Loucy (cell line): ENCODE data around the gene CALN1.

Experiments used
- H2AFZ ChIP-seq: fragments of 200-600 bp; sonication (generic); 2 replicates; pipeline ENCODE4 v1.6.0; 2016; ENCODE audit warnings: antibody characterized with exemption, mild to moderate bottlenecking, low read length, moderate library complexity
- H3F3A ChIP-seq: fragments of 200-600 bp; 2 replicates; pipeline ENCODE4 v1.6.0; 2016; ENCODE audit warnings: antibody characterized with exemption, low read depth, mild to moderate bottlenecking
- H3K27me3 ChIP-seq: fragments of 200-600 bp; sonication (generic); 2 replicates; pipeline ENCODE4 v1.6.1; 2014; ENCODE audit warnings: low read length, mild to moderate bottlenecking; ENCODE audit not compliant: insufficient read depth, poor library complexity, severe bottlenecking
- H3K36me3 ChIP-seq: fragments of 200-600 bp; sonication (generic); 2 replicates; pipeline ENCODE4 v1.6.1; 2016; ENCODE audit warnings: low read length; ENCODE audit not compliant: insufficient read depth
- H3K4me1 ChIP-seq: fragments of 200-600 bp; sonication (generic); 2 replicates; pipeline ENCODE4 v1.5.1; 2014; ENCODE audit warnings: low read length, mild to moderate bottlenecking; ENCODE audit not compliant: insufficient read depth, poor library complexity, severe bottlenecking
- H3K4me2 ChIP-seq: fragments of 200-600 bp; sonication (generic); 2 replicates; pipeline ENCODE4 v1.6.0; 2014; ENCODE audit warnings: antibody characterized with exemption, low read length, low read depth, mild to moderate bottlenecking; ENCODE audit not compliant: poor library complexity, severe bottlenecking
- H3K4me3 ChIP-seq: fragments of 200-600 bp; sonication (generic); 2 replicates; pipeline ENCODE4 v1.5.1; 2014; ENCODE audit warnings: low read length, mild to moderate bottlenecking, mixed read lengths; ENCODE audit not compliant: poor library complexity, severe bottlenecking
- H3K79me2 ChIP-seq: fragments of 200-600 bp; sonication (generic); 2 replicates; pipeline ENCODE4 v1.6.1; 2014; ENCODE audit warnings: low read length; ENCODE audit not compliant: insufficient read depth
- H3K9ac ChIP-seq: fragments of 200-600 bp; sonication (generic); 2 replicates; pipeline ENCODE4 v1.6.0; 2014; ENCODE audit warnings: mild to moderate bottlenecking, low read depth, low read length, moderate library complexity; ENCODE audit not compliant: poor library complexity, severe bottlenecking
- H3K9me2 ChIP-seq: fragments of 200-600 bp; sonication (generic); replicated peaks from 2 replicates; pipeline ENCODE4 v1.6.1; 2016; ENCODE audit warnings: low read depth, low read length, mixed read lengths
- H3K9me3 ChIP-seq: fragments of 200-600 bp; sonication (generic); 2 replicates; pipeline ENCODE4 v1.6.1; 2014; ENCODE audit warnings: mild to moderate bottlenecking, antibody characterized with exemption, low read length, low read depth; ENCODE audit not compliant: insufficient read depth
- H4K20me1 ChIP-seq: fragments of 200-600 bp; sonication (generic); 2 replicates; pipeline ENCODE4 v1.6.0; 2014; ENCODE audit warnings: antibody characterized with exemption, low read length, mild to moderate bottlenecking; ENCODE audit not compliant: insufficient read depth, poor library complexity, severe bottlenecking
- CTCF ChIP-seq: fragments of 200-600 bp; sonication (generic); conservative IDR thresholded peaks from 2 replicates; pipeline ENCODE4 v1.5.1; 2014; ENCODE audit warnings: mild to moderate bottlenecking, antibody characterized with exemption, low read length
- EZH2phosphoT487 ChIP-seq: fragments of 200-600 bp; IDR thresholded peaks from 2 replicates; pipeline ENCODE4 v1.6.1; 2018; ENCODE audit warnings: antibody characterized with exemption, mild to moderate bottlenecking, moderate library complexity, borderline replicate concordance

Gene CALN1

DNA sequence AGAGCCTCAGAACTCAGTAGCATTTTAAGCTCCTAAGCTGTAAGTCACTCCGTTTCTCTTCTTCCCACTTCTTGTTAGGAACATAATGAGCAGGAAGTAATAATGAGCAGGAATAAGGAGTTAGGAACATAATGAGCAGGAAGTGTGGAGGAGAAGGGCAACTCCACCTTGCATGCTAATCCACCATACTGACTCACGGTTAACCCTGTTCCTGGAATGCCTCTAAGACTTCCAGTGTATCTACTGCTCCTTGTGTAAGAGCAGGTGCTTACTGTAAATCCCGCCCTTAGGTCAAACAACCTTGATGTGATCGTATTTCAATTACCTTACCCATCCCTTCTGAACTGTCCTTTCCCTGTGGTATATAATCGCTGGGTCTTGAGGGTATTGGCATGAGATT lies 528.7 kb downstream of the CALN1 start:
- Histone ChIP-seq H3K4me2 (no peak overlapping the region), H3K9ac (no peak overlapping the region), H3K4me3 (no peak overlapping the region), H3K36me3 (no peaks in the 10 kb centered on the region), H4K20me1 (no peaks in the 10 kb centered on the region), H3K4me1 (no peaks in the 10 kb centered on the region), H3K79me2 (no peaks in the 10 kb centered on the region), H3K9me2 (no peaks in the 10 kb centered on the region), H2AFZ (no peak overlapping the region), H3K9me3 (peaks cover 4% of the 10 kb centered on the region), H3K27me3 (no peaks in the 10 kb centered on the region), H3F3A (no peaks in the 10 kb centered on the region)
- TF ChIP-seq EZH2phosphoT487 (no peak), CTCF (no peak)

DNA sequence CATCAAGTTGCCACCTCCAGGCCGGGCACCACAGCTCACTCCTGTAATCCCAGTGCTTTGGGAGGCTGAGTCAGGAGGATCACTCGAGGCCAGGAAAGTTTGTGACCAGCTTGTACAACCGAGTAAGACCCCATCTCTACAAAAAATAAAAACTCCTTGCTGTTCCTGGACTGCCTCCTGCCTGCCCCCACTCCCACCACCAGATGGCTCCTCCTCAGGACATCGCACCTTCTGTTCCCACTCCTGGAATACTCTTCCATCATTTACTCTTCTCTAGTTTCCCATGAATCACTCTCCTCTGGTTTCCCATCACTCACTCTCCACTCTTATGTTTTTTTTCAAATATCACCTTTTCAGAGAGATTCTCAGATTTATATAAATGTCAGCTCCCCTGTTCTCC lies 540.7 kb downstream of the CALN1 start:
- no peaks in the 10 kb centered on the region; the same call in 1 of the 2 replicates for H3K9me3 ChIP-seq
- H3K27me3 ChIP-seq = no peaks in the 10 kb centered on the region
- peak; percentile 51 for TF ChIP-seq CTCF
- no peak for TF ChIP-seq EZH2phosphoT487
- H3K9me2 ChIP-seq = no peaks in the 10 kb centered on the region
- no peaks in the 10 kb centered on the region for H4K20me1 ChIP-seq
- peaks cover 3% of the 10 kb centered on the region for H3K4me1 ChIP-seq
- H3K36me3 ChIP-seq = no peaks in the 10 kb centered on the region
- no peaks in the 10 kb centered on the region for H3F3A ChIP-seq
- no peak overlapping the region for H3K9ac ChIP-seq
- H2AFZ ChIP-seq = no peak overlapping the region
- no peak overlapping the region for H3K4me2 ChIP-seq
- H3K4me3 ChIP-seq = no peak overlapping the region
- H3K79me2 ChIP-seq = no peaks in the 10 kb centered on the region

GRCh38 chr7:71870812-71871211 lies 541.3 kb downstream of the CALN1 start:
- Histone ChIP-seq H3F3A (no peaks in the 10 kb centered on the region), H3K4me2 (no peak overlapping the region), H3K9ac (no peak overlapping the region), H3K9me2 (no peaks in the 10 kb centered on the region), H3K36me3 (no peaks in the 10 kb centered on the region), H3K27me3 (no peaks in the 10 kb centered on the region), H3K79me2 (no peaks in the 10 kb centered on the region), H3K4me3 (no peak overlapping the region), H3K4me1 (peaks cover 3% of the 10 kb centered on the region), H4K20me1 (no peaks in the 10 kb centered on the region), H2AFZ (no peak overlapping the region), H3K9me3 (no peaks in the 10 kb centered on the region)
- no peak for TF ChIP-seq EZH2phosphoT487

- no peaks in the 10 kb centered on the region for H3F3A ChIP-seq
Observed at GRCh38 chr7:71868797-71869196, 543.3 kb downstream of the CALN1 start.

More at GRCh38 chr7:71868797-71869196, 543.3 kb downstream of the CALN1 start:
- Histone ChIP-seq H3K4me1 (peaks cover 3% of the 10 kb centered on the region), H3K27me3 (no peaks in the 10 kb centered on the region), H3K9me2 (no peaks in the 10 kb centered on the region), H2AFZ (0 out of 2 replicates have a peak overlapping the region, but pooled peaks have one; percentile 28), H3K36me3 (no peaks in the 10 kb centered on the region), H3K4me2 (peak overlapping the region; percentile 5), H3K79me2 (no peaks in the 10 kb centered on the region), H3K9me3 (no peaks in the 10 kb centered on the region), H3K9ac (no peak overlapping the region), H3K4me3 (peak overlapping the region; percentile 16), H4K20me1 (no peaks in the 10 kb centered on the region)
- TF ChIP-seq EZH2phosphoT487 (no peak), CTCF (no peak)
